Activated naive CD4-positive, alpha-beta T cell treated with Interleukin-2 at 50 U/mL for 16 hours (primary cell): Measurements from ENCODE around the gene IL1RL2.

Experiments
- DNase-seq: peaks from one replicate; pipeline ENCODE4 v3.0.0-alpha.2; 2020

IL1RL2 gene

DNA sequence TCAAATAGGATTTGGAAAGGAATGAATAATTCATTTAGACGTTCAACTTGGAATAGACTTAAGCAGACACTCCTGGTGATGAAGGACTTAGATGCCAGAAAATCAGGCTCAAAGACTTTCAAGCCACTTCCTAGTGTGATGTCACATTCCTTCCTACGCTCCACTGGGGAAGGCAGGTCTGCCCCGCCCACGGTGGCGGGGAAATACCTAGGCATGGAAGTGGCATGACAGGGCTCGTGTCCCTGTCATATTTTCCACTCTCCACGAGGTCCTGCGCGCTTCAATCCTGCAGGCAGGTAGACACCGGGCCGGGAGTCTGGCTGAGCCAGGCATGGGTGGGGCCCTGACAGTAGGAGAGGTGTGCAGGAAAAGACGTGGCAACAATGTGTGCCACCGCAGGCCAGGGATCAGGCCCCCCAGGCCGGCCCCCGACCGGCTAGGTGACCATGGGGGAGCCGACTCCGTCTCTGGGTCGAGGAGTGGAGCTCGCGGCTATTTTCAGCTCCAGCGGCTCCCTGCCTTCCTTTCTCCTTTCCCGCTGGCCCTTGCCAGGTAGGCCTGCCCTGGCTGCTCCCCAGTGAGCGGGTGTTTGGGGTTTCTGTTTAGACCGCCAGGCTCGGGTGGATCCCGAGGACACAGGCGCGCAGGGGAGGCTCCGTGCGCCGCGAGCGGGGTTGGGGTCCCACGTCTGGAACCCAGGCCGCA is at the start of gene IL1RL2:
Gene IL1RL2, plus strand, starts transcription at position 233 of the 705 bp plus-strand sequence. CDS start 845 bp downstream, outside the sequence.
- peak; percentile 34 for DNase-seq

DNA sequence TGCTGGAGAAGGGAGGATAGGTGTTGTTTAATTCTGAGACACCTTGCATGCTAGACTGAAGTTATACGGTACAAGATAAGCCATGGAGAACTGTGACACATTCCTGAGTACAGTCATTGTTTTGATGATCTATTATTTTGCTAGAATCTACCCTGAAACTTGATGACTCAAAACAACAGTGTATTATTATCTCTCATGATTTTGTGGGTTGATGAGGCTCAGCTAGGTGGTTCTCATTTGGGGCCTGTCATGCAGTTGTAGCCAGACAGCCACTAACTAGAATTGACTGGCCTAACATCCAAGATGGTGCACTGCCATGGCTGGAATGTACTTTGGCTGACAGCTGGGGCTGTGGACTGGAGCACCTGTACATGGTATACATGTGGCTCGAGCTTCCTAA is 49.7 kb upstream of the IL1RL2 start:
- peak; percentile 56 for DNase-seq

DNA sequence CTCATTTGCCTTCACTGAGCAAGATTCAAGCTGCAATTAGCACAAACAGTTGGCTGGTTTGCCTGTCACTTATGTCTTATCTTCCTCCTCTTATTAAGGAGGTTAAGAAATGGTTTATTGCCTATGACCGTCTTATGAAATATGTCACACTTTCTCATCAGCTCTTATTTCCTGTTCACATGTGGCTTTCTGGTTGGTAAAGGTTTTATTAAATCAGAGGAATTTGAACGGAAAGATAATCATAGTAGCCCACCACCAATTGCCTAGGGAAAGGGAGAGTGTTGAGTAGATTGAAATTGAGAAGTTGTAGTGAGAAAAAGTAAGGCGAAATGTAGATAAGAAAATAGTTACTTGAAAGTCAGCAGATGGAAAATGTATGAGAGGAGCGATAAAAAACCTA is 48.5 kb upstream of the IL1RL2 start:
- no peak for DNase-seq

DNA sequence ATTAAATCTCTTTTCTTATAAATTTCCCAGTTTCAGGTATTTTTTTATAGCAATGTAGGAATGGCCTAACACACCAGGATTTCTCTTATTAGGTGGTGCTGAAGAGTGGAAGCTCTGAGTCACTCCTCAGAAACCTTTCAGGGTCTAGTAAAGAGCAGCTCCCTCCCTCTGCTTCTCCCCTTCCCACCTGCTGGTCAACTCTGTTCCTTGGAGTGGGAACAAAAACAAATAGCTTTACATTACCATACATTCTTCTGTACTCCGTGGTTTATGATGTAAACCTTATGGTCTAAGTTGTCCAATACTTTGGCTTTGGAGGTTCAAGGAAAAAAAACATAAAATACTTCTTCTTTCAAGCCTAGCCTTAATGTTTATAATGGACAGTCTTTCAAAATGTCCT is 47.0 kb upstream of the IL1RL2 start:
- DNase-seq: no peak

DNA sequence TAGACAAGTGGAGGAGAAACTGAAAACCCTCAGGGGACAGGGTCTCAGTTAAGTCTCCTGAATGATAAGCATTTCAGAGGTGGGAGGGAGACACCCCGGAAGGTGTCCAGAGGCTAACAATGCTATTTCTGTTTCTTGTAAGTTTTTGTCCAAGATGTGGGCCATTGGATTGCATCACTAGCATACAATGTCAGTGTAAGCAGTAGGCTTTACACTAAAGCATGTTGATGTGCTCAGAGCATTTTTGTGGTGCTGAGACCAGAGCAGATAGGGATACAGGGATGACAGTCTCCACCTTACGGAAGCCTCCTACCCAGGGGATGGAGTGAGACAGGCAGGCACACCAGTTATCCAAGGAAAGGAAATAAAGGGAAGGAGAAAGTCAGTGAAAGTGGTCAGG is 46.4 kb upstream of the IL1RL2 start:
- no peak for DNase-seq

DNA sequence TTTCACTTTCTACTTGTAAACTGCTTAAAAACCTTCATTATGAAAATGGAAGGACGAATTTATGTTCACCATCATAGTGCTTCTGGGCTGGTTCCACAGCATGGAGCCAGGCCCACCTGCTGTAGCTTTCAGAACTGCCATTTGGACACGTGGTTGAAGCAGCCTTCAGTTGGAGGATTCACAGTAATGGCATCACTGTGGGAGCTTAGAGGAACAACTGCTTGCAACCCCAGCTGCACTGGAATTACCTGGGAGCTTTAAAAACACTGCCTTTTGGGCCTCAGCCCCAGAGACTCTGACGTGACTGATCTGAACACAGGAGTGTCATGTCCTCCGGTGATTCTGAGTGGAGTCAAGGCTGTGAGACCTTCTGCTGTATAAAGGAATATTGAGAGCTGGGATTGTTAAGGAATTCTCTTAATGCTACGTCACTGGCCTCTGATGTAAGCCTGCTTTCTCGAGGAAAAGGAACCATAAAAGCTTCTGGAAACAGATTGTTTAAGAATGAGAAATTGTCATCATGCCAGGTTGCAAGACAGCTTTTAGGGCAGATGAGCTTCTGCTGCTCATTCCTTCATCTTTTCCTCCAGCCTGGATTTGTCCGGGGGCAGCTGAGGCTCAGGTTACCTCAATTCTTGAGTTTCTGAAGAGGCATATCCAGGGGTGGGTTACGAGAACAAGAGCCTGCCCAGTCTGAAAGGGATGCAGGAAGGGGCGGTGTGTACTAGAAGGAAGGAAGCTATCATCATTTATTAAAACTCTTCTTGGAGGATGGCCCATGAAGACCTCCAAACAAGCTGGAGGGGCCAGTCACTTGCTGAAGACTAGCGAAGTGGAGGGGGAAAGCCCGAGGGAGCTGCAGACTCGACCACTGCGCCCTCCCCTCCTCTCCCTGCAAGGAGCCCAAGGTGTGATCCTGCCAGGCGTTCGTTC is 45.5 kb upstream of the IL1RL2 start:
- DNase-seq: no peak

DNA sequence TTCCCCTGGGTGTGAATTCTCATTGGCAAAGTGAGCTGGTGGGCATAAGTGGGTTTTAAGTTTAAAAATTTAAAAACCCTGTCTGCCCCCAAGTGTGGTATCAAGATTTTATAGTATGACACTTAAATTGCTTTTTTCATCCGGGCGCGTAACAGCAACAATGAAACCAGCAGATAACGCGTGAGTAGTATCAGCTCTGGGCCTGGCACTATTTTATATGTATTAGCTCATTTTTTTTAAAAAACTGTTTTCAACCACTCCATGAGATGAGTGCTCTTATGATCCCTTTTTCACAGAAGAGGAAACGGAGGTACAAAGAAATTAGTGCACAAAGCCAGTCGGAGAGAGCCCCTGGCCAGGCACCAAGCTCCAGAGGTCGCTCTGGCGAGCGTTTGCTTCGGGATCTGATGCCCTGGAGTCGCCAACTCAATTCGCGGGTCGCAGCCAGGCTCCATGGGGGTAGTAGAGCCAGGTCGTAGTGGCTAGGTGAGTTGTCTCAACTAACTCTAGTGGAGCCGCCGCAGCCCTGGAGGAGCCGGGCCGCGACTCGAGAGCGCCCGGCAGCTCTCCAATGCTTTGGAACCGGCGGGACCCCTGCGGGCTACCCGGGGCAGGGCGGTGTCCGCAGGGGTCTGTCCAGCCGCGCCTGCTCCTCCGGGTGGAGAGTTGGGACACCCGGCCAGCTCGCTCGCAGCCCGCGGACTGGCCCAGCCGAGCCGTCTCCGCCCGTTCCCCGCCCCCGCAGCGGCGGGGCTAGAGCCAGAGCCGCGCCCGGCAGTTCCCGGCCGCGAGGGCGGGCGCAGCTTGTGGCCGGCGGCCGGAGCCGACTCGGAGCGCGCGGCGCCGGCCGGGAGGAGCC is 44.6 kb upstream of the IL1RL2 start, which contains the start of gene IL1R1:
Gene IL1R1, plus strand, starts transcription at position 777 of the 859 bp plus-strand sequence. CDS start 14,979 bp downstream, outside the sequence.
- peak; percentile 29 for DNase-seq

DNA sequence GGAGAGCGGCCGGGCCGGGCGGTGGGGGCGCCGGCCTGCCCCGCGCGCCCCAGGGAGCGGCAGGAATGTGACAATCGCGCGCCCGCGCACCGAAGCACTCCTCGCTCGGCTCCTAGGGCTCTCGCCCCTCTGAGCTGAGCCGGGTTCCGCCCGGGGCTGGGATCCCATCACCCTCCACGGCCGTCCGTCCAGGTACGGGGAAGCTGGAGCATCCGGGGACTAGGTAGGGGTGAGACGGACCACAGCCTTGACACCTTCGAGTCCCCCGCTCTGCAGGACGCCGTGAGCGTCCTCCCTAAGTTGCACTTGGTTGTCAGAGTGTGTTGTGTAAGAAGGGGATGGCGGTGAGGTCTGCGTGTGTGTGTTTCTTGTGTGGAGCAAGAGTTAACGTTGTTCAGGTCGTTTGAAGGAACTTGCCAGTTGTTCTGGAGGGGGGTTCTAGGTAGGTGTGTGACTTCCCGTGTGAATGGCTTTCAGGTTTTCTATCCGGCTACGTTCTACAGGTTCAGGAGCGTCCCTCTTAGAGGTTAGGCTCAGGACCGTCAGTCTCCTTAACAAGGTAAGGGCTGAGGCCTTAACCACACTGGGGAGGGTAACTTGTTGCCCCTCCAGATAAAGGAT is 43.9 kb upstream of the IL1RL2 start:
- DNase-seq: no peak

DNA sequence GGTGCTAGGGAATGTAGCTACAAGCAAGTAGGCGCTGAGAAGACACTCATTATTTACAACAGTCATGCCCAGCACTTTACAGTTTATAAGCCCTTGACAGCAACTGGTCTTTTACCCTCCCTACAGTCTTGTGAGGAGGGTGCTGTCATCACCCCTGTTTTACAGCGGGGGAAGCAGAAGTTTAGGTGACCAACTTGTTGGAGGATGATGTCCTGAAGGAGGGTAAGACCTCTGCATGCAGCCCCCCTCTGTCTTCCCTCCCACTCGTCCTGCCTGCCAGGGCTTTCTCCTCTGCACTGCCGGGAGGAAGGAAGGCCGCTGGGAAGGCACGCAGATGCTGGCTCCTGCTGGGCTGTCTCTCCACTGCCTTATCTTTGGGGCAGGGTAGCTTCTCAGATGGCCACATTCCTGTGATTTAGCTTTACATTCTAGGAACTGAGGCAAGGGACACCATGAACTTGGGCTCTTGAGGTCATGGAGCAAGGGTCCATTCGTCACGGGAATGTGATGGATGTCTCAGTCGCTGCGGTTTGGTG is 43.3 kb upstream of the IL1RL2 start:
- no peak for DNase-seq

DNA sequence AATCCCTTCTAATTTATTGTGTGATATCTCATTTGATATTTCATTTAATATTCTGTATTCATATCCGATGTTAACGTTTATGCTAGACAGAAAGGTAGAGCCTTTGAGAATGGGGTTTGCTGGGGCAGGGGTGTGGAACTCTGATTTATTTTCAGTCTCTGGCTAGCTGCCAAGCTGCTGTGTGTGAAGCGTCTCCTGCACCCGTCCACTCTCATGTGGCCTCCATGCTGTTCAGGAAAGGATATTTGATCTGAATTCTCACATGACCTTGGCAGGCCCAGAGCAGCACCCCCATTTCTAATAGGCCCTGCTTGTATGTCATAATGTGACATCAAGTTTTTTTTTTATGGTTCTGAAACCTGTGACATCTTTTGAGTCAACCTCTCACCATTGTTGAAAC is 42.7 kb upstream of the IL1RL2 start:
- no peak for DNase-seq

DNA sequence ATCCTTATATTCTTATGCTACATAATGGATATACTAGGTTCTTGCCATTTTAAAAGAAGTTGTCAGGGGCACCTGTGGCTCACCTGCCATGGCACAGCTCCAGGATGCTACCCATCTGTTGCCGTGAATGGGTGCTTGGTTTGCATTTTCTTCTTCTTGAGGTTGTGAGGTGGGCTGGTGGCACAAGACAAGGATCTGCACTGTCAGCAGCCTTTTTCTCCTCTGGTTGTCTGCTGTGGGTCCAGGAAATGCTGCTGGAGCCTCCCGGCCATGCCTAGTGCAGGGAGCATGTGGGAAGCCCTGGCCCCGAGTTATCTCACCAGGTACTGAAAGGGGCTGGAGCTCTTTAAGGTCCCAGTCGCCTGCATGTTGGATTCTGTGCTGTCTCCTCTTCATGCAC is 41.7 kb upstream of the IL1RL2 start:
- no peak for DNase-seq

DNA sequence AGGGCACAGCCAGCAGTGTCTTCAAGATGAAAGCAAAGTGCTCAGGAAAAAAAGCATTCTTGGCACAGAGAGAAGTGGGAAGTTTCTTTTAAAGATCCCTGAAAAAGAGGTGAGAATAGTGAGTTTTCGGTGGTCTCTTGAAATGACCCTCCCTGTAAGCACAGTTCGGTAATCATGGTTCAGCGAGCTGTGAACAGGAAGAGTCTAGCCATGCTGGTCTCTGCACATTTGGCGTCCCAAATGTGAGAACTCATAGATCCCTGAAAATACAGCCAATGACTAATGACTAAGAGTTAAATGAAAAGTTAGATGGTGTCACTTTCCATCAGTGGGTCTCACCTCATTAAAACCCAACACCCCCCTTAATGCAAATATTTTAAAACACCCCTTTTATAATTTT is 40.9 kb upstream of the IL1RL2 start:
- no peak for DNase-seq

DNA sequence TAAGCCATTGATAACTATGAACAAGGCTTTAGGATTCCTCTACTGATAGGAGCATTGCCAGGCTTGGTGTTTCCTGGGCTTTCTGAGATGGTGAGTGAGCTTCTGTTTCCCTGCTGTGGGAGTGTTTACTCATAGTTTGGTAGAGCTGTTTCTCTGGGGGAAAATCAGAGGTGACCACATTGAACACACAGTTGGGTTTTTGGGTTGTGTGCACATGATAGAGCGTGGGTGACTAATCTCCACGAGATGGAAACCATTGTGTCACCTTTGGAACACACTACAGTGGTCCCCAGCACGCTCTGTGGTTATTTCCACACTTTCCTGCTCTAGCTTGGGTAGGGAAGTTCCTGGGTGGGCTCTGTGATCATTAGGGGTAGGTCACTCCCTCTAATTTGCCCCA is 38.9 kb upstream of the IL1RL2 start:
- peak; percentile 74 for DNase-seq

DNA sequence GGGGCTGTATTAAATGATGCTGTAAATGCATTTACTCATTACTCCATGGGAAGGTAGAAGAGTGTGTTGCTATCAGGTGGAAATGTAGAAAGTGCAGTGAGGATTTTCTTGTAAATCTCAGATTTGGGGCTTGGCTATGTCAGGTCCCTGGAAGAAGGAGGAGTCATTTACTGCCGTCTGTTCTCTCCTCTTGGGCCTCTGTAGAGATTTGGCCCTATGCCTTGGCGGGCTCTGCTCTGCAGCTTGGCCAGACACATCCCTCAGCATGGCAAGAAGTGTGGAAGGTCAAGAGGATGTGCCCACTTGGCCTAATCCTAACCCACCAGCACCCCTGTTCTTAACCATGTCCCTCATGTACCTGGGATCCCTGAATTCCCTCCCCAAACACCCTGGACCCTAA is 37.6 kb upstream of the IL1RL2 start:
- DNase-seq: no peak

DNA sequence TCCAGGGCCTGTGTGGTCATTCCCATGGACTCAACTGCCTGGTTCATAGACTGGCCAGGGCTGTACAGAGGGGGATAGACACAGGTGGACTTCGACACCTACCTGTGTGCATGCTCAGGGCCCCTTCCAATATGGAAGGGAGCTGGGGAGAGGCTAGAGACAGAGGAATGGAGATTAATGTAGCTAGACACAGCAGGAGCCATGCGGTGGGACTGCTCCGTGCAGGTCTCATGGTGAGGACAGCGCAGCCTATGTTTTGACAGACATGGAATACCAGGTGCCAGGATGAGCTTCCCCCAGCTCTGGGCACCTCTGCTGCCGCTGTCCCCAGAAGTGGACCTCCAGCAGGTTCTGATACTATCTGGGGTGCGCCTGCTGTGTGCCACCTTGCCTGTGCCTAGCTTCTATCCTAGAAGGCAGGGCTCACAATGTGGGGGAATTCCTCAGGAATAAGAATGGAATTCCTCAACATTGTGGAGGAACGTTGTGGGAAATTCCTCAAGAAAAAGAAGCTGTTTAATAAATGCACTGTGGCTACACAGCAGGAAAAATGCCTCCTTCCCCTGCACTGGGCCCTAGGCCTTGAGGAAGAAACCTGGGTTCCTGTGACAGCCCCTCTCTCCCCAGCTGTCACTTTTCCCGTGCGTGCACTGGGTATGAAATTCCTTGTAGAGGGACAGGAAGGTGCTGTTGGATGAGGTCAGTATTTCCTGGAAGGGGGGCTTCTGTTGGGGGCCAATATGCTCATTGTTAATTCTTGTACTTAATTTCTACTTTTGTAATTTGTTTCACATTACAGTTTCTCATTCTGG is 37.0 kb upstream of the IL1RL2 start:
- DNase-seq: no peak

DNA sequence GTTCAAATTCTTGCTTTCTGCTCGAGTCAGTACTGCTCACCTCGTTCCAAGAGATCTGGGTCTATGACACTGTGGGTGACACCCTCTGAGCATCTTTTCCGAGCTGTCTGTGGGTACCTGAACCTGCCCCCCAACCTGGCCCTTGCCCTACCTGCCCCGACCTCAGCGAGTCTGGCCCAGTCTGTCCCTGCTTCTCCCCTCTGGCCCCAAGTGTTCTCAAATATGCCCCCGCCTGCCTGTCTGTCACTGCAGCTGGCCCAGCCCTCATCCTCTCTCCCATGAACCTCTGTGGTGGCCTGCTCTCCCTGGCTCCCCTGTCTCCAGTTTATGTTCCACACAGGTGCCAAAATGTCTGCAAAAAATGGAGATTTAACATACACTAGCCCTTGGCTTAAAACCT is 32.5 kb upstream of the IL1RL2 start:
- no peak for DNase-seq

DNA sequence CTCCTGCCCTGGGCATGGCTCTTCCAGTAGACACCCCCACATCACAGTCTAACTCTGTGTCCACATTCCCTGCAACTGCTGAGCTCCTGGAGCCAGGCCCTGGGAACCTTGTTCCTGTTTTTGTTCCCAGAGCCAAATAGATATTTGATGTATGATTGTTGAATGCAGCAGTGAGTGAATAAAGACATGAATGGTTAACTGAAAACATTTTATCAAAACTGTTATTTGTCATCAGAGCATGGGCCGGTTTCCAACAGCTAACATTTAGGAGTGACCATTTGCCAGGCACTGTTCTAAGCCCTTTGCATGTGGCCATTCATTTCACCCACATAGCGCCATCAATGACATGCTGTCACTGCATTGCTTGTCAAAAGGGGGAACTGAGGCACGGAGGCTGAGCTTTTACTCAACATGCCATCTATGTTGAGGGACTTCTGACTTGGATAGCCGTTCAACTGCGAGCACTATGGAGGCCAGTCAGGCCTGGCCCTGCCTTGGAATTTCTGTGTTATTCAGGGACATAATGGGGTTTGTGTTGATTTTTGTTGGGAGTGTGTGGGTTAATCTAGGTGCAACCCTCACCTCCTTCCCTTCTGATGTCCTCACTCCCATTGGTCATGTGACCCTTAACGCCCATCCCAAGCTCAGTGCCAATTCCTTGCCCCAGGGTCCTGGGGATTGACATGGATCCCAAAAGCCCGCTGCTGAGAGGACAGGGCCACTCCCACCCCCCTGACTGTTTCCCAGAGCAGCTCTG is 31.7 kb upstream of the IL1RL2 start:
- DNase-seq: no peak

DNA sequence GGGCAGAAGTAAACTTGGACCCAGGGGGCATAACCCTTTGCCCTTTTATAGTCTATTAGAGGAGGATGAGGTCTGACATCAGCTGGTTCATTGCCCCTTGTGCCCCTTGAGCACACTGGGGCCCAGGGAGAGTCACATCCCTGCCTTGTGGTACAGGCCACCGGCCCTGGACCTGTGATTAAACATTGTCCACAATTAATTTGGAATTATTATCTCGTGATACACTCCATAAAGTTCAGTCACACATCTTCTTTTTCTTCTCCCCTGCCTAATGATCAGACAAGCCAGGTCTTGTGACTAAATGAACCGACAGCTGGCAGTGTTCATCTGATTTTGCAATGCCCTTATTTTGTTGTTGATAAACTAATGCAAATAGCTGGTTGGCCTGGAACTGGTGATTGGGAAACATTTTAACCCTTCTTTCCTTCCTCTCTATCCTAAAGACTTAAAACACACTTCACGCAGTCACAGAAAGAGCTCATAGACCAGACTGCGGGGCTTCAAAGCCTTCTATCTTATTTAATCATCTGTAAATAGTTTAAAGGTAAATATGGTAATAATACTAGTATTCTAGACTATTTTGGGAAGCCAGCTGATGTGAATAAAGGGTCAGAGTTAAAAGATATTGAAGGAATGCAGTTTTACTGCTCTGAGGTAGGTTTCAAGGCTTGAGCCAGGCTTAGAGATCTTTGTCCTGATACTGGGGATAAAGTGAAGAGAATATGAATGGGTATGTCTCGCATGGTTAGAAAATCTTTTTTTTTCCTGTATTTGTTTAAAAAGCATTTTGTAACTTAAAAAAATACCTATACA is 30.9 kb upstream of the IL1RL2 start:
- no peak for DNase-seq

DNA sequence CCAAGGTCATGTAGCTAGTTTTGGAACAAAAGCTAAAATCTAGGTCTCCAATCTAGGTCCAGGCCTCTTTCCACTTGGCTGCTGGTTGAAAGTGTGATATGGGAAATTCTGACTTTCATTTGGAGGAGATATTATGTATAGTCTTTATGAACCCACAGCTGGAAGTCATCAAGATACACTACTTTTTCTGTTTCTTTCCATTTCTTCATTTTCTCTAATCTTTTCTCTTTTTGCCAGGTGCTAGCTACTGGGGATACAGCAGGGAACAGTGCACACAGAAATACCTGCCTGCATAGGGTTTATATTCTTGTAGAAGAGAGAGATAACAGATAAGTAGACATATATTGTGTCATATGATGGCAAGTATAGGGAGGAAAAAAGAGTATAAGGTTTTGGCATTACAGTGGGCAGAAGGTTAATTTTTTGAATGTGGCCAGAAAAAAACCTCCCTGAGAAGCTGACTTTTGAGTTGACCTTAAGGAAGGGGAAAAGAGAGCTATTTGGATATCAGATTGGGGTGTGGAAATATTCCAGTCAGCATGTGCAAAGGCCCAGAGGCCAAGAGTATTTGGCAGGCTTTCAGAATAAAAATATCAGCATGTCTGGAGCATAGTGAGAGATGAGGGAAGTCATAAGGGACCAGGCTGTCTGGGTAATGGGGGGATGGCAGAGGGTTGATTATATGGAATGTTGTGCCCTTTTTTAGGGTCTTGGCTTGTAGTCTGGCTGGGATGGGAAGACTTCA is 28.6 kb upstream of the IL1RL2 start:
- no peak for DNase-seq
